Measurements from ENCODE around the gene KXD1.
A peak's percentile ranks its signal among the peaks of the same experiment; 100 is the strongest.

The KXD1 gene

GRCh38 chr19:18603958-18604819, 46.5 kb downstream of the KXD1 start:
- no peak for DNase-seq

DNA sequence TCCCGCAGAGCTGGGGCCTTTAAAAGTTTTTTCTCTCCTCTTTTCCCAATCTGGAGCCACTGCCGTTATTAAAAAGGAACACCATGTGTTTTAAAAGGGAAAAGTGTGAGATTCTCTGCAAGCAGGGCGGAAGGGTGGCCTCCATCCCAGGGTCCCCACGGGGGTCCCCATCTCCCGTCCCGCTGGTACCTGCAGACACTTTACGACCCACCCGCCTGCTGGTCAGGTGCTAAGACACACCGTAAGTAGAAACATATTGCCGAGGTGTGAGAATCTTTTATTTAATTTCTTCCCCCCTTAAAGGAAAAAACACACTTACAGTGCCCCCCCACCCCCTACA, 47.1 kb downstream of the KXD1 start:
- DNase-seq: no peak

- DNase-seq: no peak
Observed at GRCh38 chr19:18605196-18605545, 47.5 kb downstream of the KXD1 start.

- no peak for DNase-seq
Observed at GRCh38 chr19:18605546-18606280, 48.0 kb downstream of the KXD1 start.

GRCh38 chr19:18606281-18607225, 48.9 kb downstream of the KXD1 start, which contains the start of gene CRLF1:
Gene CRLF1, minus strand, starts transcription at chr19:18606799. Its CDS starts 143 bp downstream, at chr19:18606656.
- no peak for DNase-seq

DNA sequence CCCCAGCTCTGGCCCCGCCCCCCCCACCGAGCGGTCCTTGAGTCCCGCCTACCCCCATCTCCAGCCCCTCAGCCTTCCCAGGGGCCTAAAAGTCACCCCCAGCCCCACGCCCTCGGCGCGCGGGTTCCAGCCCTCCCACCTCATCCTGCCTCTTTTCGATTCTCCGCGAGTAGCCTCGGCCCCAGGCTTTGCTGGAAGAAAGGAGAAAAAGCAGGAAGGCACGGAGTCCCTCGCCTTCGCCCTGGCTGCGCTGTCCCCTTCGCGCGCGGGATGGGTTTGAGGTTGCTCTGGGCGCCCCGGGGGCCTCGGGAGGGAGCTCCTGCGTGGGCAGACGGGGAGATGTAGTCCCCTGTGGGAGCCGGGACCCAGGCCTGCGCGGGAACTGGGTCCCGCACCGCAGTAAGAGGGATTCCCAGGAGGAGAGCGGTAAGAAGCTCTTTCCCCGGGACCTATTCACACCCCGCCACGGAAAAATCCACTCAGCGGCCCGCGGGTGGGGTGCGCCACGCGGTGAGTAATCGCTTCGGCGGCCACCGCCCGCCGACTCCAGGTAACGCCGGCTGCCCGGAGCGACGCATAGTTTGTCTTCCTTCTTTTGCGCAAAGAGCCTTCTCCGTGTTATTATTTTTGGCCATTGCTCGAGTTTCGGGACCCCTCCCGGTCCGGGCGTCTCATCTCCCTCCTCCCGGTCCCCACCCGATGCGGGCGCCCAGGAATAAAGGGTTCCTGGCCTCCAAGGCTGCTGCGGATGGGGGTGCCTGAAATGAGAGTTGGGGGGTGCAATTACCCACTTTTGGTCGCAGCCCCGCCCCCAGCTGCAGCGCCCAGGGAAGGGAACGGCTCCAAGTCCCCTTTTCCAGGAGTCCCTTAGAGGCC, 49.8 kb downstream of the KXD1 start:
- DNase-seq: no peak

DNA sequence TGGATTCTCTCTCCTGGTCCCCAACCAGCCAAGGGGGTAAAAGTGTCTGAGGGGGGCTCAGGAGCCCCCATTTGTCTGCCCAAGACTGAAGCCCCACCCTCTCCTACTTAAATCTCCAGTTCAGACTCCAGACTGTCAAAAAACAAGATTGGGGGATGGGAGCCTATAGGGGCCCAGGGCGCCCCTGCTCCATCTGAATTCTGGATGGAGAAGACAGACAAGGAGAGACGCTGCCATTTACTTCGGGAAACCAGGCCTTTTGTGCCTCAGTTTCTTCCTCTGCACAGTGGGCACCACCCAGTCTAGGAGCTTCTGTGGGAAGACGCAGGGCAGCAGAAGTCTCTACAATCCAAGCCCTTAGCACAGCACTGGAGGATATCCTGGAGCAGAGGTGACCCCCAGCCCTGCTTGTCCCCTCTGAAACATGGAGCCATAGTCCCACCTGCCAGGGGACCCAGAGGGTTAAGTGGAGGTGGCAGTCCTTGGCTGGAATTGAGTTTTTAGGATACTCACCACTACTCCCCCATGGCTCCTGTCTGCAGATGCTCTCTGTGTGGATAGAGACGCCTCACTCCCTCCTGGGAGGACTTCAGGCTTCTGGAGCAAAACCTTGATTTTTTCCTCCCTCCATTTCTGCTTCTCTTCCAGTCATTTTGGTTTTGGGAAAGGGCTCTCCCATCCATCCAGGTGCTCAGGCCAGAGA, 50.6 kb downstream of the KXD1 start:
- DNase-seq: no peak

DNA sequence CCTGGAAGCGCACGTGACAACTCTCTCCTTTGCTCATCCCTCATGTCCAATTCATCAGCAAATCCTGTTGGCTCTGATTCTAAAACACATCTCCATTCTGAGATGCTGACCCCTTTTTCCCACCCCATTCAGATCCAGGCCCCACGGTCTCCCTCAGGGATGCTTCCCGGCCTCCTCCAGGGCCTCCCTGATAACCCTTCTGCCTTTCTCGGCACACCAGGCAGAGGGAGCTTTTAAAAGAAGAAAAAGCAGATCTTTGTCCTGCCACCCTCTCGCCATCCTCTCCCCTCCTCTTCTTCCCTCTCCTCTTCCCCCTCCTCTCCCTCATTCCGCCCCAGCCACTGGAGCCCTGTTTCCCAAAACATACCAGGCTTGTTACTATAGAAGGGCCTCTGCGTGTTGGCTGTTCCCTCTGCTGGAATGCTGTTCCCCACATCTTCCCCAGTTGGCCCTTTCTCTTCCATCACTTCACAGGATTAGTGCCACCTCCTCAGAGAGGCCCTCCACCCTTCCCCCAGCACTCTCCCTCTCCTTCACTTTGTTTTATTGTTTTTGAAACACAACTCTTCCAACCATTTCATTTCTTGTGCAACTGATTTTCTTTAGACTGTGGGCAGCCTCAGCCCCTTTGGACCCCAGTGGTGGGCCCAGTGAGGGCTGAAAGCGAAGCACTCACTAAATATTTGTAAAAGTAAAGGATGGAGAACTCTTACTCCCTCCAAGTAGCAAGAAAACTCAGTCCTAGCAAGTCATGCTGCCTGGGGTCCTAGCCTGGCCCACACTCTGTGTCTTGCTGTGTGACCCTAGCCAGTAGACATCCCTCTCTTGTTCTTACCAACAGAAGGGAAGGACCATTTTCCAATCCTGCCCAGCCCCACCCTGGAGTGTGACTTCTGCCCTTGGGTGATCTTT, 51.4 kb downstream of the KXD1 start:
- no peak for DNase-seq

DNA sequence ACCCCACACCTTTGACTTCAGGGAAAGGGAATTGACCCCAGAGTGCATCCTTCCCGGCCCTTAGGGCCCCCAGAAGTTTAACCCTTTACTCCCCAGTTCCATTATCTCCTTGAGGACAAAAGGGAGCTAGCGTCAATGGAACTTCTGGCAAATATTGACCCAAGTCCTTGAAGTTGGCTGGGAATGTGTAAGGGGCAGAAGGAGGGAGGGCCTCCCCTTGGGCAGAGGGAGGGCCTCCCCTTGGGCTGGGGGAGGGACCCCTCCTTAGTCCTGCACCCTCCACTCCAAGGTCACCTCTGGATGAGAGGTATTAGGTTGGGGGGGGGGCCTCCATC, 52.0 kb downstream of the KXD1 start:
- DNase-seq: no peak

GRCh38 chr19:18610245-18610555, 52.5 kb downstream of the KXD1 start:
- DNase-seq: no peak

GRCh38 chr19:18610556-18611326, 53.1 kb downstream of the KXD1 start:
- no peak for DNase-seq

GRCh38 chr19:18611327-18612050, 53.8 kb downstream of the KXD1 start:
- DNase-seq: no peak

- DNase-seq: peak in 1 of 2 experiments; percentile 41
Observed at GRCh38 chr19:18612051-18612771, 54.5 kb downstream of the KXD1 start.

- DNase-seq: no peak
Observed at GRCh38 chr19:18612772-18613588, 55.3 kb downstream of the KXD1 start, which contains the start of gene TMEM59L. Gene TMEM59L, plus strand, starts transcription at chr19:18612870. Its CDS starts 89 bp downstream, at chr19:18612959.

GRCh38 chr19:18613589-18614234, 56.0 kb downstream of the KXD1 start:
- DNase-seq: peak in 1 of 2 experiments; percentile 64

GRCh38 chr19:18616023-18616422, 58.4 kb downstream of the KXD1 start:
- no peak for DNase-seq

GRCh38 chr19:18617562-18617961, 59.9 kb downstream of the KXD1 start:
- DNase-seq: no peak
